ENCODE data around the gene HSPA4.
"Not testable (repeated sequence)": the region's sequence is repeated elsewhere in the genome, so short reads cannot be mapped to it uniquely, and the experiment has no call there.

Gene HSPA4

DNA sequence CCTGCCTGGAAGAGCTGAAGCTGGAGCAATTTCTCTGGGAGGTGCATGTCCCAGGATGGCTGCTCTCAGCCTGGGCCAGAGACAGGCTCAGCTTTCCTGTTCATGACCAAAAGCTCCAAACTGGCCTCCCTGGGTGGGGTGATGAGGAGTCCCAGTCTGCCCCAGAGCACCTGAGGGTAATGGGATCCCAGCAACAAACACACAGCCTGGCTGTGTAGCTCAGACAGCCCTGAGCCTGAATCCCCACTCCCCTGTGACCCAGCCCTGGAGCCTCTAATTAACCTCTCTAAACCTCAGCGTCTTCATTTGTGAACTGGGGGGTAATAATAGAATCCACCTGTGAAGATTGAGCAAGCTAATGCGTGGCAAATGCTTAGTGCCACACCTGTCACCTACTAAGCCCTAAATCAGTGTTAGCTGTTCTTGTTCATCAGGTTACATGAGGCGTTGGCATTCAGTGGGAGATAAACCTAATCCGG, 67.5 kb downstream of the HSPA4 start:
- H3K36me3 Mint-ChIP-seq (ENCODE audit: low read depth) = no peaks in the 10 kb centered on the region
- no peaks in the 10 kb centered on the region for H3K9me3 Mint-ChIP-seq
- H3K27me3 Mint-ChIP-seq = no peaks in the 10 kb centered on the region
- H3K4me1 Mint-ChIP-seq (ENCODE audit: low read depth) = no peaks in the 10 kb centered on the region
- no peak overlapping the region for H3K4me3 Mint-ChIP-seq
- no peak overlapping the region for H3K27ac Mint-ChIP-seq

DNA sequence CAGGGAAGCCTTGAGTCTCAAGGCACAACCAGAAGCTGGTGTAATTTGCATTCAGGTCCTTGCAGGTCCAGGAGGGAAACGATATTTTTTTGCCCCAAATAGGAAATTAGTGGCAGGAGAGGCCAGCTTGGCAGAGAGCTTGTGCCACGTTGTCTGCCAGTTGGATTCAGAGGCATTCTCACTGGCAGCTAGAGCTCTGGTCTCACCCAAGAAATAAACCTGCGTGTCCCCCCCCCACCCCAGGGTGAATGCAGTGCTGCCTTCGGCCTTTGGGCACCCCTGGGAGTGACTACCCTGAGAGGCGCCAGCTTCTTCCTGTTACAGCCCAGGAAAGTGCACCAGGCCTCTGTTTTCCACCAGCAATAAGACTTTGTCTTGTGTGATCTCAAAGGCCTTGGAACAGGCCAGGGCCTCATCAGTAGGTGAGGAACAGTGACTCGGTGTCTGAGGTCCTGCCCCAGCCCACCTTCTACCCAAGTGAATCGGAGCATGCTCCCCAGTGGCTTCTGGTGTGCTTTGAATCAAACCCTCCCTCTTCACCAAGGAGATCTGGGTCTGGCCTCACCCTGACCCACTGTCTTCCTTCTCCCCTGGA, 68.4 kb downstream of the HSPA4 start:
- H3K4me3 Mint-ChIP-seq = no peak overlapping the region
- no peaks in the 10 kb centered on the region for H3K4me1 Mint-ChIP-seq (ENCODE audit: low read depth)
- H3K36me3 Mint-ChIP-seq (ENCODE audit: low read depth) = no peaks in the 10 kb centered on the region
- no peaks in the 10 kb centered on the region for H3K27me3 Mint-ChIP-seq
- H3K27ac Mint-ChIP-seq = no peak overlapping the region
- H3K9me3 Mint-ChIP-seq = no peaks in the 10 kb centered on the region

DNA sequence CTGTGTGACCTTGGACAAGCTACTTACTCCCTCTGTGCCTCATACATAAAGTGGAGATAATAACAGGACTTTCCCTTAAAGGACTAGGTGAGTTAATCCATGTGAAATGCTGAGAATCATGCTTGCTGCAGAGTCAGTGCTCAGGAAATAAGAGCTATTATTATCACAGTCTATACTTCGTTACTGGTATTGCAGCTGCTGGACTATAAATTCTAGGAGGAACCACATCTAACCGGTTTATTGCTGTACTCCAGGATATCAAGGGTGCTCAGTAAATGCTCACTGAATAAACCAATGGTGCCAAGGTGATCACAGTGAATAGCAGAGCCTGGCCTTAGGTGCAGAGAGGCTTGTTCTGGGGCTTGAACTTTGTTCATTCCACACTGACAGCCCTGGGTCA, 69.3 kb downstream of the HSPA4 start:
- no peak overlapping the region for H3K27ac Mint-ChIP-seq
- no peaks in the 10 kb centered on the region for H3K36me3 Mint-ChIP-seq (ENCODE audit: low read depth)
- H3K9me3 Mint-ChIP-seq = no peaks in the 10 kb centered on the region
- H3K27me3 Mint-ChIP-seq = no peaks in the 10 kb centered on the region
- H3K4me3 Mint-ChIP-seq = no peak overlapping the region
- H3K4me1 Mint-ChIP-seq (ENCODE audit: low read depth) = no peaks in the 10 kb centered on the region

DNA sequence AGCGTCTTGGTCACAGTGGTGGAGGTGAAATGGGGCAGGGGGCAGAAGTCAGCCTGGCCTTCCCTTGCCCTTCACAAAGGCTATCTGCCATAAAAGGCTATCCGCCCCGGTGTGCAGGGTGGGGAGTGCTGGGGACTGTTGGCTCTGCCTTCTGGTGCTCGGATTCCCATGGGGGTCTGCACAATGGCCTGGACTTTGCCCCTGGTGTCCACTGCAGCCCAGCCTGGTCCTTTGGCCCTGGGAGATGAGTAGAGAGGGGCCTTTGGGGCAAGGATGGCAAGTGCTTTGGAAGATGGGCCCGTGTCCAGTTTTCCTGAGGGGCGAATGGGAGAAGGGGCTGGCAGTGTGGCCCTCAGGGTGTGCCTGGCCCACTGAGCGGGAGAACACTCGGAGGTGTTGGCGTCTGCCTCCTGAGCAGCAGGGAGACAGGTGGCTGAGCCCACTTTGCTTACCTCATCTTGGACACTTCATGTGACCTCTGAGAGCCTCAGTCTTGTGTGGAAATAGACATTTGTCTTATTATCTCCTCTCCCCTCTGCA, 69.9 kb downstream of the HSPA4 start:
- Mint-ChIP-seq H3K4me3 (no peak overlapping the region), H3K36me3 (ENCODE audit: low read depth) (no peaks in the 10 kb centered on the region), H3K9me3 (no peaks in the 10 kb centered on the region), H3K4me1 (ENCODE audit: low read depth) (no peaks in the 10 kb centered on the region), H3K27ac (no peak overlapping the region), H3K27me3 (no peaks in the 10 kb centered on the region)

DNA sequence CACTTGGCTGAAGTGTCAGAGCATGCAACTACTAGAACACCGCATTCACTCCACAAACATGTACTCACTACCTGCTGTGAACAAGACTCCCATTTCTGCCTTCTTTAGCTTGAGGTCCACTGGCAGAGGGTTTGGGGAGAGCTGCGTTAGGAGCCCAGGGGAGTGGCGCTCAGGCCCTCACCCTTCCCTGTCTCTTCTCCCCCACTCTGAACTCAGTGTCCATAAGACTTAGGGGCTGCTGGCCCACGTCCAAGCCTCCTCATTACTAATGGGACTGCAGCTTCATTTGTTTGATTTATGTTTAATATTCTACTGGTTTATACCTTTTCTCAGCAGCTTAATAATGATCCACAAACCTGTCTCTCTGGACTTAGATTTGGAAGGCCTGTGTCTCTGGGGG, 70.9 kb downstream of the HSPA4 start:
- no peaks in the 10 kb centered on the region for H3K36me3 Mint-ChIP-seq (ENCODE audit: low read depth)
- no peak overlapping the region for H3K4me3 Mint-ChIP-seq
- H3K9me3 Mint-ChIP-seq = no peaks in the 10 kb centered on the region
- H3K4me1 Mint-ChIP-seq (ENCODE audit: low read depth) = no peaks in the 10 kb centered on the region
- no peak overlapping the region for H3K27ac Mint-ChIP-seq
- H3K27me3 Mint-ChIP-seq = no peaks in the 10 kb centered on the region

DNA sequence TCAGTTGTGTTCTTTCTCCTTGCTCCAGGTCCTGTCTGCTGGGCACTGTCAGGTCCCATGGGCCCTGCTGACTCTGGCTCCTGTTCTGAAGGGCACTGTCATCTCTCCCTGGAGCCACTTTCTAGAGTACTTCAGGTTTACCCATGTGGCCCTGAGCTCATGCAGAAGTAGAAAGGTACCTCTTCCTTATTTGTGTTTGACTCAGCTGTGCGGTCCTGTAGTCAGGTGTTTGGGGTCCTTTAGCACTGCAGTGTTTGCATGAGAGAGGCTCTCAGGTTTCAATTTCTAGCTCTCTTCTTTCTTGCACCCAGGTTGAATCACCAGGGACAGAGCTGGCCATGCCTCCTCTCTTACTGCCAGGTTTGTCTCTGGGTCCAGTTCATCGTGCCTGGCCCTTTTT, 71.5 kb downstream of the HSPA4 start:
- no peaks in the 10 kb centered on the region for H3K36me3 Mint-ChIP-seq (ENCODE audit: low read depth)

DNA sequence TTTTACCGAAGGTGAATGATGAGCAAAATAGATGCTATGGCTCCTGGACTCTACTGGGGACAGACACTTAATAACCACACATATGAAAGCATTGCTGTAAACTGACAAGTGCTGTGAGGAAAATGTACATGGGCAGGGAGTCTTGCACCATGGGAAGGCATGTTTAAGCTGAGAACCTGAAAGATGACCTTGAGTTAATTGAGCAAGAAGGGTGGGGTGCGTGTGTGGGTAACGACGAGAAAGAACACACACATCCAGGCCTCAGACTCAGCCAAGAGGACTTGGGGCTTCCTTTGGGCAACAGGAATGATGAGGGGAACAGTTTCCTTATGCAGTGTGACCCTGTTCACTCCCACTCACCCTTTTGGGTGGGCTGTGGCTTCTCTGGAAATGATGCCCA, 73.1 kb downstream of the HSPA4 start:
- Mint-ChIP-seq H3K9me3 (no peaks in the 10 kb centered on the region), H3K27ac (no peak overlapping the region), H3K4me1 (ENCODE audit: low read depth) (no peaks in the 10 kb centered on the region), H3K27me3 (no peaks in the 10 kb centered on the region), H3K4me3 (no peak overlapping the region), H3K36me3 (ENCODE audit: low read depth) (no peaks in the 10 kb centered on the region)

More for the DNA sequence above, 71.5 kb downstream of the HSPA4 start:
- Mint-ChIP-seq H3K4me3 (no peak overlapping the region), H3K4me1 (ENCODE audit: low read depth) (no peaks in the 10 kb centered on the region), H3K27me3 (no peaks in the 10 kb centered on the region), H3K27ac (no peak overlapping the region), H3K9me3 (no peaks in the 10 kb centered on the region)

DNA sequence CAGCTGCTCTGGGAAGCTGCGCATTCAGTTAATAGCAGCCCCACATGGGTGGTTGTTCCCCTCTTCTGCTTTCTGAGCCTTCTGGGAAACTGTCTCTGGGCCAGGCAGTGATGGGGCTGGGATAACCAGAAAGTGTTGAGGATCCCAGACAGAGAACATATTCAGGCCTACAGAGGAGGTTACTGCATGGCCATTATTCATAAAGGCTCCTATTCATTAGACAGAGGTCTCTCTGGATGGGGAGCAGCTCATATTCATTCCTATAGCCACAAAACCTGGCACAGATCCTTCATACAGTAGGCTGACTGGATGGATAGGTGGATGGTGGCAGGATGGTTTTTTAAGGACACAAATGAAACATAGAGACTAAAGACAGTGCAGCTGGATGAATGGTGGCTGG, 76.3 kb downstream of the HSPA4 start:
- Mint-ChIP-seq H3K9me3 (no peaks in the 10 kb centered on the region), H3K4me3 (no peak overlapping the region), H3K4me1 (ENCODE audit: low read depth) (no peaks in the 10 kb centered on the region), H3K27ac (no peak overlapping the region), H3K36me3 (ENCODE audit: low read depth) (no peaks in the 10 kb centered on the region), H3K27me3 (no peaks in the 10 kb centered on the region)

DNA sequence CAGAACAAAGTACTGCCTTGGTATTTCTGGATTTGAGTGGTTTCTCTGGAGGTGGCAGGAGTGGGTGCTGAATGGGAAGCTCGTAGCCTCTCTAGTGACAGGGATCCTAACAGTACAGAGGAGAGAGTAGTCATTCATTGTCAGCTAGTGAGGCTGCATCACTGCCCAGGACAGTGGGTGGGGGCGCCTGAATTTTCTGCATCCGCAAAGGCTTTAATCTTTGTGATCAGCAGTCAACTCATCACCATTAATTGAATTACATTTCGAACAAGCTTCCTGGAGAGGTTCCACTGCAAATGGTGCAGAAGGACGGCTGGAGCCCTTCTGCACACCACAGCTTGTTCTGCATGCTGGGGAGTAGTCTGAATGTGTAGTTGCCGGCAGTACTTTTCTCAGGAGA, 77.5 kb downstream of the HSPA4 start:
- no peak overlapping the region for H3K4me3 Mint-ChIP-seq

DNA sequence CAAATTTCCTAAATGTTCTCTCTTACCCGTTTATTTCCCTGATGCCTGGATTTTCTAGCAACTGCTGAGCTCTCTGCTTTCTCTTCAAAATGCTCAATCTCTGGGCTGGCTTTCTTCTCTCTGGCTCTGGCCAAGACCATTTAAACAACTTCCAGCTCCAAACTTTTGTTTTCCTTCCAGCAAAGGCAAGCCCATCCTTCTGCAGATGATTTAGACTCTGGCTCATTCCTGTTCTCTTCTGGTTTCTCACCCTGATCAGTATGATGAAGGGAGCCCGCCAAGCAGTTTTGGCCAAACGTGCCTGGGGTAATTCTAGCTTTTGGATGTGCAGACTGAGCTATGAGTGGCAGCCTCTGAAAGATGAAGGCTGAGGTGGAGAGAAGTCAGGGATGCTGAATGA, 78.1 kb downstream of the HSPA4 start:
- no peaks in the 10 kb centered on the region for H3K36me3 Mint-ChIP-seq (ENCODE audit: low read depth)
- H3K9me3 Mint-ChIP-seq = no peaks in the 10 kb centered on the region
- H3K27me3 Mint-ChIP-seq = no peaks in the 10 kb centered on the region
- no peak overlapping the region for H3K27ac Mint-ChIP-seq
- H3K4me1 Mint-ChIP-seq (ENCODE audit: low read depth) = no peaks in the 10 kb centered on the region
- H3K4me3 Mint-ChIP-seq = no peak overlapping the region

More for the DNA sequence above, 77.5 kb downstream of the HSPA4 start:
- H3K36me3 Mint-ChIP-seq (ENCODE audit: low read depth) = no peaks in the 10 kb centered on the region
- H3K27ac Mint-ChIP-seq = no peak overlapping the region
- no peaks in the 10 kb centered on the region for H3K27me3 Mint-ChIP-seq
- H3K4me1 Mint-ChIP-seq (ENCODE audit: low read depth) = no peaks in the 10 kb centered on the region
- no peaks in the 10 kb centered on the region for H3K9me3 Mint-ChIP-seq

DNA sequence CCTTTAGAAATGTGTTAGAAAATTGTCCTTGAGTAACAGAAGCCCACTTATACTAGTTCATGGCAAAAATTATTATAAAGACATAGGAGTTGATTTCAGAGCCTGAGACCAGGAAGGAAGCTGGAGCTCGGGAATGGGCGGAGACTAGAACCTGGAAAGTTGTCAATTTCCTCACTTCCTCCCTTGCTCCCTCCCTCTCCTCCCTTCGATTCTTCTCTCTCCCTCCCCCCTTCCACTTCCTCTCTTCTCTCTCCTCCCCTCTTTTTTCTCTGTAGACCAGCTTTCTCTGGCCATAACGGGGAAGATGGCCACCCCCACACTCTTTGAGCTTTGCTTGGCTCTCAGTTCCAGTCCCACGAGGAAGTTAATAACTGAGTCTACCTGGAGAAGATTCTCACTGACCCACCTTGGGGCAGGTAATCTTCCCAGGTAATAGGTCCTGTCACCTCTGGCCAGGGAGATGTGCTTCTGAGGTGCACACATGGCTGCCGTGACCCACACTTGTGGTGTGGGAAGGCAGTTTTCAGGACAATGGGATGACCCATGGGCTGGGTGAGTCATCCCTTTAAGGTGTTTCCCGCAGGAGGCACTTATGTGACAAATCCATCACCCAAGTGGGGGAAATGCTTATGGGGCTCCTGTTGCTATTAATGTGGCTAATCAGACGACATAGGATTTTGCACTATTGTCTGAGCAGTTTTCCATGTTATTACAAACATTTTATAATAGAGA, 78.7 kb downstream of the HSPA4 start:
- Mint-ChIP-seq H3K36me3 (ENCODE audit: low read depth) (no peaks in the 10 kb centered on the region), H3K9me3 (no peaks in the 10 kb centered on the region), H3K27ac (no peak overlapping the region), H3K4me3 (no peak overlapping the region), H3K27me3 (no peaks in the 10 kb centered on the region), H3K4me1 (ENCODE audit: low read depth) (no peaks in the 10 kb centered on the region)

DNA sequence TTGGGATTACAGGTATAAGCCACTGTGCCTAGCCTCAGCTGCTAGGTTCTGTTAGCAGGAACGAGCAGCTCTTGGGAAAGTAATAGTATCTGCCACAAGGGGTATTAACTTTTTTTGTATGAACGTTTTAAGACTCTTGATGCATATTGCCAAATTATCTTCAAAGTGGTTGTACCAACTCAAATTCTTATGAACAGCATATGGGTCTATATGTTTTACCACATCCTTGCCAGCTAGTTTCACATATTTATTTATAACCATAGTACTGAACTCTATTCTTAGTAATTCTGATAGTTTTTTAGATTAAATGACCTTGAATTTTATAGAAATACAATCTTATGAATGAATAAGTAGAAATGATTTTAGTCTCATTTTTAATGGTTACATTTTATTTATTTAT, 80.9 kb downstream of the HSPA4 start:
- H3K27ac Mint-ChIP-seq = no peak overlapping the region
- H3K27me3 Mint-ChIP-seq = no peaks in the 10 kb centered on the region
- H3K9me3 Mint-ChIP-seq = no peaks in the 10 kb centered on the region
- H3K4me3 Mint-ChIP-seq = no peak overlapping the region
- no peaks in the 10 kb centered on the region for H3K36me3 Mint-ChIP-seq (ENCODE audit: low read depth)
- no peaks in the 10 kb centered on the region for H3K4me1 Mint-ChIP-seq (ENCODE audit: low read depth)

DNA sequence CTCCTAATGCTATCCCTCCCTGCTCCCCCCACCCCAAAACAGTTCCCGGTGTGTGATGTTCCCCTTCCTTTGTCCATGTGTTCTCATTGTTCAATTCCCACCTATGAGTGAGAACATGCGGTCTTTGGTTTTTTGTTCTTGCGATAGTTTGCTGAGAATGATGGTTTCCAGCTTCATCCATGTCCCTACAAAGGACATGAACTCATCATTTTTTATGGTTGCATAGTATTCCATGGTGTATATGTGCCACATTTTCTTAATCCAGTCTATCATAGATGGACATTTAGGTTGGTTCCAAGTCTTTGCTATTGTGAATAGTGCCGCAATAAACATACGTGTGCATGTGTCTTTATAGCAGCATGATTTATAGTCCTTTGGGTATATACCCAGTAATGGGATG, 81.4 kb downstream of the HSPA4 start:
- H3K4me1 Mint-ChIP-seq (ENCODE audit: low read depth); H3K9me3 Mint-ChIP-seq; H3K36me3 Mint-ChIP-seq (ENCODE audit: low read depth); H3K4me3 Mint-ChIP-seq; H3K27me3 Mint-ChIP-seq; H3K27ac Mint-ChIP-seq: not testable (repeated sequence)

DNA sequence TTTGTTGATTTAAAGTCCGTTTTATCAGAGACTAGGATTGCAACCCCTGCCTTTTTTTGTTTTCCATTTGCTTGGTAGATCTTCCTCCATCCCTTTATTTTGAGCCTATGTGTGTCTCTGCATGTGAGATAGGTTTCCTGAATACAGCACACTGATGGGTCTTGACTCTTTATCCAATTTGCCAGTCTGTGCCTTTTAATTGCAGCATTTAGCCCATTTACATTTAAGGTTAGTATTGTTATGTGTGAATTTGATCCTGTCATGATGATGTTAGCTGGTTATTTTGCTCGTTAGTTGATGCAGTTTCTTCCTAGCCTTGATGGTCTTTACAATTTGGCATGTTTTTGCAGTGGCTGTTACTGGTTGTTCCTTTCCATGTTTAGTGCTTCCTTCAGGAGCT, 85.1 kb downstream of the HSPA4 start:
- not testable (repeated sequence) for H3K9me3 Mint-ChIP-seq; H3K27ac Mint-ChIP-seq; H3K27me3 Mint-ChIP-seq; H3K4me1 Mint-ChIP-seq (ENCODE audit: low read depth); H3K36me3 Mint-ChIP-seq (ENCODE audit: low read depth); H3K4me3 Mint-ChIP-seq

DNA sequence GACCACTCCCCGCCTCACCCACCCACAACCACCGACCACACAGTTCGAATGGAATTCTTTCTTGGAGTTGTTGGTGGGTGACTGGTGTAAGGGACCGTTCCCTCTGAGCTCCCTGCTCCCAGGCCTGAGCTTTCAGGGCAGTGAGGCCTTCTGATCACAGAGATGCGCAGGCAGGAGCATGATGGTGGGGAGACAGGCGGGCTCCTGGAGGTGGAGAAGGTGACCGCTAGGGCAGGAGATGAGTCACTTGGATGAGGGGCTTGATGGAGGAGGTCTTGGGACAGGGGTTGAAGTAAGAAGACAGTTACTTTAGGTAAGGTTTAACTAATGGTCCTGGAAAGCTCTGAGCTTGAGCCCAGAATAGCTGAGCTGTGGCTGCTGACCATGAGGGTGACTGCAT, 88.5 kb downstream of the HSPA4 start:
- Mint-ChIP-seq H3K27me3 (no peaks in the 10 kb centered on the region), H3K36me3 (ENCODE audit: low read depth) (no peaks in the 10 kb centered on the region), H3K27ac (no peak overlapping the region), H3K4me1 (ENCODE audit: low read depth) (no peaks in the 10 kb centered on the region), H3K4me3 (no peak overlapping the region), H3K9me3 (no peaks in the 10 kb centered on the region)

DNA sequence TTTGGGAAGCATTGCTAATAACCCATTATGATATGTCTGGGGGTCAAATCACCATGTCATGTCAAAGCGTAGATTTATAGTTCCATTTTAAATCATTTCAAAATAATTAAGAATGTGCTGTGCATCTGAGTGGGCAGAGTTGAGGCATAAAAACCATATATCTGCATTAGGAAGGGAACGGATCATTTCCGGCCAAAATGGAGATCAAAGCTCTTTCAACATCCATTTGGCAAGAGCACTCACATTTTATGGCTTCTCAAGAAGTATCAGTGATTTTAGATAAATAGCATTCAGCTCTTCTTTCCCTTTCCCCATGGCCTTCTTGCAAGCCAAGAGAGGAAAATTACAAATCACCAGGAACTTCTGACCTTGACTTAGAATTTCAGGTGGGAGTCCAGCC, 89.9 kb downstream of the HSPA4 start:
- Mint-ChIP-seq H3K27me3 (no peaks in the 10 kb centered on the region), H3K4me1 (ENCODE audit: low read depth) (no peaks in the 10 kb centered on the region), H3K36me3 (ENCODE audit: low read depth) (no peaks in the 10 kb centered on the region), H3K4me3 (no peak overlapping the region), H3K9me3 (no peaks in the 10 kb centered on the region), H3K27ac (no peak overlapping the region)
